Measurements from ENCODE around the gene SMC5.

DNA sequence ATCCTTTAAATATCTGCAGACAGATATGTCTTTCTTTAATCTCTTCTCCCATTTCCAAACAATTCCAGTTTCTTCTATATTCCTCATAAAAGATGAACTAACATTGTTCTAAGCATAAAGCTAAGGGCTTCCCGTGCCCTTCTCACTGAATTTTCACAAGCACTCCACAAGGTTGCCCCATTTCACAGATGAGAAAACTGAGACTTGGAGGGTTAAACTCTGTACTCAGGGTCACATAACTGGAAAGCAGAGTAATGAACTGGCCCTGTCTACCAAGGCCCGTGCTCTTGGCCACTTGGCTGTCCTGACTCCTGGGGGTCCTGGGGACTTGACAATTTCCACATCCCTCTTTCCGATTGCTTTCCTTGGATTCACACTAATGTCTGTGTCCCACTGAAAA is 130.4 kb downstream of the SMC5 start:
- TF ChIP-seq, protein P1, sequence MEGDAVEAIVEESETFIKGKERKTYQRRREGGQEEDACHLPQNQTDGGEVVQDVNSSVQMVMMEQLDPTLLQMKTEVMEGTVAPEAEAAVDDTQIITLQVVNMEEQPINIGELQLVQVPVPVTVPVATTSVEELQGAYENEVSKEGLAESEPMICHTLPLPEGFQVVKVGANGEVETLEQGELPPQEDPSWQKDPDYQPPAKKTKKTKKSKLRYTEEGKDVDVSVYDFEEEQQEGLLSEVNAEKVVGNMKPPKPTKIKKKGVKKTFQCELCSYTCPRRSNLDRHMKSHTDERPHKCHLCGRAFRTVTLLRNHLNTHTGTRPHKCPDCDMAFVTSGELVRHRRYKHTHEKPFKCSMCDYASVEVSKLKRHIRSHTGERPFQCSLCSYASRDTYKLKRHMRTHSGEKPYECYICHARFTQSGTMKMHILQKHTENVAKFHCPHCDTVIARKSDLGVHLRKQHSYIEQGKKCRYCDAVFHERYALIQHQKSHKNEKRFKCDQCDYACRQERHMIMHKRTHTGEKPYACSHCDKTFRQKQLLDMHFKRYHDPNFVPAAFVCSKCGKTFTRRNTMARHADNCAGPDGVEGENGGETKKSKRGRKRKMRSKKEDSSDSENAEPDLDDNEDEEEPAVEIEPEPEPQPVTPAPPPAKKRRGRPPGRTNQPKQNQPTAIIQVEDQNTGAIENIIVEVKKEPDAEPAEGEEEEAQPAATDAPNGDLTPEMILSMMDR (IDR thresholded peaks at IDR 0.05): no peak
- TF ChIP-seq EP300 (IDR thresholded peaks at IDR 0.05) (peak in 1 of 2 donors; percentile 53), POLR2A (IDR thresholded peaks at IDR 0.05) (no peak)
